WTC11 (cell line): ENCODE measurements around the gene UBE2H. TPM values are rescaled to one million over a fixed set of nuclear protein-coding genes. Genes with fewer than 3 reads are reported as not detected.

Experiments used
- ATAC-seq: fragments of 200-7000 bp; cut with Tn5 transposase; 2 replicates; pipeline ENCODE4 v1.10.0; 2021; ENCODE audit warnings: mild to moderate bottlenecking, moderate library complexity
- CTCF ChIA-PET: fragments of 300-600 bp; sonication (Branson Sonifier 250); formaldehyde crosslinking; loops from one replicate; lab custom pipeline; 2021; ENCODE audit warnings: antibody characterized with exemption; lab: Charles Lee
- POLR2A ChIA-PET: fragments of 350-600 bp; sonication (Branson Sonifier 250); formaldehyde crosslinking; loops from one replicate; lab custom pipeline; 2021; ENCODE audit warnings: antibody characterized with exemption; lab: Charles Lee
- DNase-seq: peaks from one replicate; pipeline ENCODE4 v3.0.0; 2021; ENCODE audit warnings: low spot score
- H3K27ac Mint-ChIP-seq: 2 replicates; pipeline ENCODE4 v1.8.0; 2021; ENCODE audit warnings: mixed read lengths
- H3K27me3 Mint-ChIP-seq: 2 replicates; pipeline ENCODE4 v1.8.0; 2021; ENCODE audit warnings: low read depth, mild to moderate bottlenecking, moderate library complexity, mixed read lengths
- H3K36me3 Mint-ChIP-seq: 2 replicates; pipeline ENCODE4 v1.8.0; 2021; ENCODE audit warnings: mixed read lengths
- H3K4me1 Mint-ChIP-seq: 2 replicates; pipeline ENCODE4 v1.8.0; 2022; ENCODE audit warnings: mixed read lengths
- H3K4me3 Mint-ChIP-seq: 2 replicates; pipeline ENCODE4 v1.8.0; 2021; ENCODE audit warnings: mild to moderate bottlenecking, moderate library complexity, mixed read lengths
- H3K9me3 Mint-ChIP-seq: 2 replicates; pipeline ENCODE4 v1.8.0; 2021; ENCODE audit warnings: mixed read lengths
- ATF1 ChIP-seq: sonication (generic); formaldehyde crosslinking; IDR thresholded peaks from 2 replicates; pipeline ENCODE4 v1.8.1; 2023; ENCODE audit warnings: mild to moderate bottlenecking, moderate library complexity, missing genetic modification reagents
- CREB1 ChIP-seq: sonication (generic); formaldehyde crosslinking; IDR thresholded peaks from 2 replicates; pipeline ENCODE4 v1.8.0; 2023; ENCODE audit warnings: mild to moderate bottlenecking, missing genetic modification reagents
- JAZF1 ChIP-seq: fragments of 250-450 bp; sonication (Bioruptor Pico); IDR thresholded peaks from 2 replicates; pipeline ENCODE4 v1.9.0; 2021; ENCODE audit warnings: moderate library complexity, mild to moderate bottlenecking, inconsistent platforms
- JUN ChIP-seq: sonication (generic); formaldehyde crosslinking; IDR thresholded peaks from 2 replicates; pipeline ENCODE4 v1.8.0; 2023; ENCODE audit warnings: mild to moderate bottlenecking, missing genetic modification reagents
- MXD4 ChIP-seq: fragments of 250-450 bp; sonication (Bioruptor Pico); IDR thresholded peaks from 2 replicates; pipeline ENCODE4 v1.8.0; 2021; ENCODE audit warnings: mild to moderate bottlenecking, moderate library complexity, borderline replicate concordance
- MYBL2 ChIP-seq: sonication (generic); formaldehyde crosslinking; IDR thresholded peaks from 2 replicates; pipeline ENCODE4 v1.8.1; 2023; ENCODE audit warnings: mild to moderate bottlenecking, moderate library complexity, missing genetic modification reagents
- PRRX2 ChIP-seq: fragments of 250-450 bp; sonication (Bioruptor Pico); IDR thresholded peaks from 2 replicates; pipeline ENCODE4 v1.8.0; 2021; ENCODE audit warnings: mild to moderate bottlenecking
- RELA ChIP-seq: sonication (generic); formaldehyde crosslinking; IDR thresholded peaks from 2 replicates; pipeline ENCODE4 v1.8.1; 2022; ENCODE audit warnings: missing genetic modification reagents, mild to moderate bottlenecking, borderline replicate concordance
- STAT6 ChIP-seq: sonication (generic); formaldehyde crosslinking; conservative IDR thresholded peaks from 2 replicates; pipeline ENCODE4 v1.8.1; 2023; ENCODE audit warnings: mild to moderate bottlenecking, low read depth, missing genetic modification reagents, moderate library complexity
- TEAD4 ChIP-seq: sonication (generic); formaldehyde crosslinking; IDR thresholded peaks from 2 replicates; pipeline ENCODE4 v1.8.0; 2022; ENCODE audit warnings: mild to moderate bottlenecking, missing genetic modification reagents
- ZNF138 ChIP-seq: sonication (generic); formaldehyde crosslinking; conservative IDR thresholded peaks from 2 replicates; pipeline ENCODE4 v1.8.1; 2022; ENCODE audit warnings: mild to moderate bottlenecking, moderate library complexity, missing genetic modification reagents
- ZNF317 ChIP-seq: sonication (generic); formaldehyde crosslinking; IDR thresholded peaks from 2 replicates; pipeline ENCODE4 v1.8.1; 2023; ENCODE audit warnings: low read depth, mild to moderate bottlenecking, moderate library complexity, missing genetic modification reagents, borderline replicate concordance
- ZNF396 ChIP-seq: fragments of 250-450 bp; sonication (Bioruptor Pico); IDR thresholded peaks from 2 replicates; pipeline ENCODE4 v1.8.0; 2021; ENCODE audit warnings: mild to moderate bottlenecking, moderate library complexity, borderline replicate concordance
- ZNF532 ChIP-seq: fragments of 250-450 bp; sonication (Bioruptor Pico); IDR thresholded peaks from 2 replicates; pipeline ENCODE4 v1.9.0; 2021; ENCODE audit warnings: mild to moderate bottlenecking, borderline replicate concordance
- ZNF671 ChIP-seq: fragments of 250-450 bp; sonication (Bioruptor Pico); IDR thresholded peaks from 2 replicates; pipeline ENCODE4 v1.8.0; 2021; ENCODE audit warnings: mild to moderate bottlenecking
- total RNA-seq: library from RNA; stranded (reverse); gene quantifications from 3 replicates; pipeline ENCODE4 v1.2.3, GENCODE V29; 2021
- TF ChIP-seq, protein P1 (sequence below): sonication (generic); formaldehyde crosslinking; IDR thresholded peaks from 2 replicates; pipeline ENCODE4 v1.8.1; 2022; ENCODE audit warnings: missing genetic modification reagents, borderline replicate concordance

UBE2H gene
- total RNA-seq, 1 experiment from 2014 or later: 55.0 TPM

GRCh38 chr7:129947701-129948100 lies 5.1 kb downstream of the UBE2H start:
- H3K27ac Mint-ChIP-seq: peak overlapping the region; percentile 69; the same call in 1 of the 2 replicates
- POLR2A ChIA-PET: no interaction called here
- no peak for TF ChIP-seq ZNF532 (CRISPR knock-in tag)
- no peak for TF ChIP-seq PRRX2 (CRISPR knock-in tag)
- no peak for TF ChIP-seq STAT6 (CRISPR knock-in tag)
- TF ChIP-seq MYBL2 (CRISPR knock-in tag): no peak
- TF ChIP-seq, all 79 proteins: peak for 0
- CTCF ChIA-PET: interaction anchor here (1.8 kb wide), 1 partner anchor 63 kb away, joined by 7 read pairs; no protein-coding TSS in a partner anchor
- Mint-ChIP-seq H3K4me1 (peaks cover 16% of the 10 kb centered on the region), H3K4me3 (no peak overlapping the region), H3K36me3 (peaks cover 22% of the 10 kb centered on the region), H3K27me3 (no peaks in the 10 kb centered on the region; the same call in 1 of the 2 replicates), H3K9me3 (peaks cover 10% of the 10 kb centered on the region)
- DNase-seq: no peak
- no peak for ATAC-seq

GRCh38 chr7:129947049-129947448 lies 5.7 kb downstream of the UBE2H start:
- no peak for ATAC-seq
- POLR2A ChIA-PET: no interaction called here
- TF ChIP-seq MXD4 (CRISPR knock-in tag) (no peak), CREB1 (CRISPR knock-in tag) (no peak), TEAD4 (CRISPR knock-in tag) (no peak), JAZF1 (CRISPR knock-in tag) (no peak), RELA (no peak), JUN (CRISPR knock-in tag) (no peak), ZNF317 (CRISPR knock-in tag) (no peak), ATF1 (no peak), ZNF671 (CRISPR knock-in tag) (no peak), ZNF396 (CRISPR knock-in tag) (no peak), ZNF138 (CRISPR knock-in tag) (no peak)
- TF ChIP-seq, protein P1, sequence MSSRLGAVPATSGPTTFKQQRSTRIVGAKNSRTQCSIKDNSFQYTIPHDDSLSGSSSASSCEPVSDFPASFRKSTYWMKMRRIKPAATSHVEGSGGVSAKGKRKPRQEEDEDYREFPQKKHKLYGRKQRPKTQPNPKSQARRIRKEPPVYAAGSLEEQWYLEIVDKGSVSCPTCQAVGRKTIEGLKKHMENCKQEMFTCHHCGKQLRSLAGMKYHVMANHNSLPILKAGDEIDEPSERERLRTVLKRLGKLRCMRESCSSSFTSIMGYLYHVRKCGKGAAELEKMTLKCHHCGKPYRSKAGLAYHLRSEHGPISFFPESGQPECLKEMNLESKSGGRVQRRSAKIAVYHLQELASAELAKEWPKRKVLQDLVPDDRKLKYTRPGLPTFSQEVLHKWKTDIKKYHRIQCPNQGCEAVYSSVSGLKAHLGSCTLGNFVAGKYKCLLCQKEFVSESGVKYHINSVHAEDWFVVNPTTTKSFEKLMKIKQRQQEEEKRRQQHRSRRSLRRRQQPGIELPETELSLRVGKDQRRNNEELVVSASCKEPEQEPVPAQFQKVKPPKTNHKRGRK (CRISPR knock-in tag): no peak
- TF ChIP-seq, all 79 proteins: peak for 0
- H3K9me3 Mint-ChIP-seq: peaks cover 10% of the 10 kb centered on the region
- peaks cover 16% of the 10 kb centered on the region for H3K4me1 Mint-ChIP-seq
- peak overlapping the region; percentile 80 for H3K27ac Mint-ChIP-seq
- H3K27me3 Mint-ChIP-seq: no peaks in the 10 kb centered on the region
- H3K36me3 Mint-ChIP-seq: peaks cover 25% of the 10 kb centered on the region
- no peak for DNase-seq
- no peak overlapping the region for H3K4me3 Mint-ChIP-seq
- CTCF ChIA-PET: no interaction called here
